Erythroblast (primary cell): ENCODE measurements around the gene TGFBR3L.

Experiments used
- GATA1 ChIP-seq: IDR thresholded peaks from 2 replicates; pipeline ENCODE4 v1.6.1; 2011; ENCODE audit warnings: low read depth, mild to moderate bottlenecking, control low read depth, low read length, moderate library complexity
- POLR2A ChIP-seq: IDR thresholded peaks from 2 replicates; pipeline ENCODE4 v1.6.1; 2011; ENCODE audit warnings: mild to moderate bottlenecking, low read length

DNA sequence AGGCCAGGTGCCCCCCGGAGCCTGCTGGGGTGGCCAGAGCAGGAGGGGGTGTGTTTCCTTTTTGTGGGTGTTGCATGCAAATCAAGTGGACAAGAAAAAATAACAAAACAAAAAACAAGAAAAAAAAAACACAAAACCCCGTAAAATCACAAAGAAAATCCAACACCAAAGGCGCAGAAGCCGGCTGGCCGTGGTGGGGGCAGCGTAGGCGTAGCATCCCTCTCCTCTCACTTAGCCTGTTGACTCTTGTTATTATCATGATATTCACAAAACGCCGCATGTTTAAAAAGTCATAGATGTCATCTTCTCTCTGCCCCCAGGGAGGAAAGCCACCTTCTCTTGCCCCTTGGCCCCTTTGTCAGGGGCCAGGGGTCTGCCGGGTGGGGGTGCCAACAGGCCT is 978 bp upstream of the TGFBR3L start:
- TF ChIP-seq POLR2A (no peak), GATA1 (no peak)
